GM12878 (cell line): Measurements from ENCODE around the gene STAC2. TPM values are rescaled to one million over a fixed set of nuclear protein-coding genes. Genes with fewer than 3 reads are reported as not detected.
"Not testable (repeated sequence)": the region's sequence is repeated elsewhere in the genome, so short reads cannot be mapped to it uniquely, and the experiment has no call there.

ENCODE experiments used
- ATAC-seq: fragments of 200-7000 bp; cut with Tn5 transposase; 3 replicates; pipeline ENCODE4 v1.9.1; 2020; ENCODE audit warnings: mild to moderate bottlenecking, moderate library complexity
- BruUV-seq: library from RNA; stranded (reverse); fragments of 400-500 nt; replicated peaks from 2 replicates; lab custom pipeline; 2021; lab: Mats Ljungman, UMichigan
- CTCF ChIA-PET: fragments of 300-600 bp; sonication (Branson Sonifier 250); formaldehyde crosslinking; extraction: SDS; loops from one replicate; lab custom pipeline; 2021; ENCODE audit warnings: inconsistent platforms; lab: Yijun Ruan, JAX
- POLR2A ChIA-PET: fragments of 350-600 bp; formaldehyde crosslinking; extraction: SDS; loops from one replicate; lab custom pipeline; 2021; ENCODE audit warnings: inconsistent platforms; lab: Charles Lee
- RAD21 ChIA-PET: fragments of 300-600 bp; sonication (Branson Sonifier 250); formaldehyde crosslinking; loops from one replicate; lab custom pipeline; 2023; ENCODE audit warnings: antibody characterized with exemption; ENCODE audit not compliant: unreplicated experiment; lab: Charles Lee
- SMC1A ChIA-PET: fragments of 300-600 bp; sonication (Branson Sonifier 250); formaldehyde crosslinking; loops from one replicate; lab custom pipeline; 2023; ENCODE audit not compliant: unreplicated experiment, uncharacterized antibody; lab: Charles Lee
- DNase-seq: peaks from one replicate; pipeline ENCODE4 v3.0.0-alpha.2; 2011; ENCODE audit warnings: low read depth, low spot score
- FAIRE-seq: peaks from 3 replicates; lab custom pipeline; 2011; peaks lifted over from hg19 to GRCh38; lab: Jason Lieb, UNC
- H2AFZ ChIP-seq: 2 replicates; pipeline ENCODE4 v1.6.0; 2011; ENCODE audit warnings: low read depth, low read length, control low read depth; ENCODE audit not compliant: control insufficient read depth
- H3K27ac ChIP-seq: 2 replicates; pipeline ENCODE4 v1.5.1; 2011; ENCODE audit warnings: control low read depth; ENCODE audit not compliant: control insufficient read depth, insufficient read depth
- H3K27me3 ChIP-seq, 2 experiments: replicated peaks in 1 of 2; 2 replicates each; pipeline versions ENCODE4 v1.6.0 to v1.6.1; 2011; ENCODE audit warnings: low read length in 1 of 2; ENCODE audit not compliant: control insufficient read depth in 2 of 2, insufficient read depth in 2 of 2
- H3K36me3 ChIP-seq, 2 experiments: 2 replicates each; pipeline ENCODE4 v1.5.1; 2011; ENCODE audit warnings: low read length in 1 of 2; ENCODE audit not compliant: control insufficient read depth in 2 of 2, insufficient read depth in 2 of 2
- H3K4me1 ChIP-seq: 2 replicates; pipeline ENCODE4 v1.6.1; 2011; ENCODE audit warnings: mild to moderate bottlenecking, low read length, moderate library complexity, mixed read lengths; ENCODE audit not compliant: control insufficient read depth, insufficient read depth
- H3K4me2 ChIP-seq: 2 replicates; pipeline ENCODE4 v1.6.0; 2011; ENCODE audit warnings: control low read depth; ENCODE audit not compliant: control insufficient read depth, insufficient read depth
- H3K4me3 ChIP-seq: fragments of 200-600 bp; sonication (generic); 2 replicates; pipeline ENCODE4 v1.5.1; 2016
- H3K79me2 ChIP-seq: 2 replicates; pipeline ENCODE4 v1.6.0; 2011; ENCODE audit warnings: low read length; ENCODE audit not compliant: control insufficient read depth, insufficient read depth
- H3K9ac ChIP-seq: 2 replicates; pipeline ENCODE4 v1.8.0; 2011; ENCODE audit warnings: low read length, control low read depth, mixed read lengths; ENCODE audit not compliant: control insufficient read depth, insufficient read depth
- H3K9me3 ChIP-seq: replicated peaks from 3 replicates; pipeline ENCODE4 v1.5.1; 2011; ENCODE audit warnings: mild to moderate bottlenecking, low read length; ENCODE audit not compliant: control insufficient read depth, insufficient read depth
- H4K20me1 ChIP-seq: 2 replicates; pipeline ENCODE4 v1.6.0; 2011; ENCODE audit not compliant: control insufficient read depth, insufficient read depth
- BCL11A ChIP-seq: IDR thresholded peaks from 2 replicates; pipeline ENCODE4 v1.6.1; 2011; ENCODE audit warnings: low read depth, low read length
- CREB1 ChIP-seq: IDR thresholded peaks from 2 replicates; pipeline ENCODE4 v1.6.1; 2012; ENCODE audit warnings: low read depth, mild to moderate bottlenecking, inconsistent platforms
- HDAC2 ChIP-seq: fragments of 200-600 bp; sonication (generic); IDR thresholded peaks from 2 replicates; pipeline ENCODE4 v1.6.1; 2017
- KLF5 ChIP-seq: fragments of 450-650 bp; IDR thresholded peaks from 2 replicates; pipeline ENCODE4 v1.6.1; 2014; ENCODE audit warnings: mild to moderate bottlenecking; ENCODE audit not compliant: partially characterized antibody
- MTA2 ChIP-seq: fragments of 450-650 bp; IDR thresholded peaks from 2 replicates; pipeline ENCODE4 v1.6.1; 2016; ENCODE audit warnings: low read depth, mild to moderate bottlenecking, moderate library complexity
- NRF1 ChIP-seq: conservative IDR thresholded peaks from 2 replicates; pipeline ENCODE4 v1.6.1; 2011; ENCODE audit warnings: mild to moderate bottlenecking, low read depth, low read length, improper control_type of control experiment
- PAX8 ChIP-seq: fragments of 450-650 bp; IDR thresholded peaks from 2 replicates; pipeline ENCODE4 v1.6.1; 2017; ENCODE audit warnings: mild to moderate bottlenecking, moderate library complexity
- PKNOX1 ChIP-seq: fragments of 450-650 bp; IDR thresholded peaks from 2 replicates; pipeline ENCODE4 v1.6.1; 2016; ENCODE audit warnings: mild to moderate bottlenecking
- PML ChIP-seq: IDR thresholded peaks from 2 replicates; pipeline ENCODE4 v1.6.1; 2012; ENCODE audit warnings: low read length, inconsistent platforms
- POLR2AphosphoS5 ChIP-seq: IDR thresholded peaks from 2 replicates; pipeline ENCODE4 v1.6.1; 2011; ENCODE audit warnings: mild to moderate bottlenecking, low read length, inconsistent platforms
- RBBP5 ChIP-seq: fragments of 200-600 bp; sonication (generic); conservative IDR thresholded peaks from 2 replicates; pipeline ENCODE4 v1.6.1; 2016
- RCOR1 ChIP-seq: conservative IDR thresholded peaks from 2 replicates; pipeline ENCODE4 v1.6.1; 2012; ENCODE audit warnings: low read depth, low read length, improper control_type of control experiment
- SIX5 ChIP-seq: IDR thresholded peaks from 2 replicates; pipeline ENCODE4 v1.6.1; 2011; ENCODE audit warnings: mild to moderate bottlenecking, low read depth, low read length, moderate library complexity; ENCODE audit not compliant: severe bottlenecking
- SREBF1 ChIP-seq: IDR thresholded peaks from 2 replicates; pipeline ENCODE4 v1.6.1; 2012; ENCODE audit warnings: mild to moderate bottlenecking, low read length
- ZNF384 ChIP-seq: IDR thresholded peaks from 2 replicates; pipeline ENCODE4 v1.6.1; 2012; ENCODE audit warnings: low read depth, mild to moderate bottlenecking, low read length, improper control_type of control experiment, borderline replicate concordance
- ZNF622 ChIP-seq: fragments of 450-650 bp; IDR thresholded peaks from 2 replicates; pipeline ENCODE4 v1.6.1; 2017; ENCODE audit warnings: mild to moderate bottlenecking, inconsistent platforms
- WGBS: methylation state at CpG from one replicate; pipeline ENCODE4 v1.1.6; 2016; ENCODE audit warnings: low lambda C conversion rate; ENCODE audit not compliant: insufficient replicate concordance, insufficient coverage; ENCODE audit errors: missing lambda C conversion rate; 5-methylcytosine and 5-hydroxymethylcytosine counted together
- in situ Hi-C: fragments of 300-500 bp; cut with MboI; formaldehyde crosslinking; loops from 9 replicates; pipeline ENCODE4 v1.14.3; 2018; ENCODE audit warnings: mixed read lengths
- intact Hi-C: fragments of 100-400 bp; cut with micrococcal nuclease; formaldehyde crosslinking; loops from one replicate; pipeline ENCODE4 v1.14.2; 2022; ENCODE audit not compliant: unreplicated experiment
- polyA plus RNA-seq, 11 experiments: library from polyadenylated mRNA; depleted of rRNA in 4 of 11; unstranded in 6 of 11; stranded (reverse) in 5 of 11; fragments of >200 nt; fragmentation: Nextera tagmentation in 4 of 11; fragmentation: Illumina TruSeq in 1 of 11; extraction: Ambion mirVana in 4 of 11; extraction: Trizol in 1 of 11; gene quantifications; 1 replicate in 1 of 11; 2 replicates in 10 of 11; pipeline versions ENCODE4 v1.2.1 to v1.2.3, GENCODE V29; 2011 to 2016; ENCODE audit warnings: inconsistent platforms in 2 of 11, missing spikeins in 2 of 11, low read depth in 1 of 11
- total RNA-seq, 4 experiments: library from RNA; depleted of rRNA in 3 of 4; stranded (reverse); fragments of >200 nt in 3 of 4; fragmentation: Illumina TruSeq in 1 of 4; extraction: Trizol in 1 of 4; gene quantifications; 2 replicates each; pipeline versions ENCODE4 v1.2.1 to v1.2.3, GENCODE V29; 2013 to 2021
- TF ChIP-seq, protein P1 (sequence below): IDR thresholded peaks from 2 replicates; pipeline ENCODE4 v1.6.1; 2012; ENCODE audit warnings: low read depth, low read length, improper control_type of control experiment

STAC2 gene
- total and polyA plus RNA-seq, 10 of the 15 experiments (the other 5 are each of a cell fraction or from before 2014, with no cell fraction given): 0.04 TPM; not detected in 9

DNA sequence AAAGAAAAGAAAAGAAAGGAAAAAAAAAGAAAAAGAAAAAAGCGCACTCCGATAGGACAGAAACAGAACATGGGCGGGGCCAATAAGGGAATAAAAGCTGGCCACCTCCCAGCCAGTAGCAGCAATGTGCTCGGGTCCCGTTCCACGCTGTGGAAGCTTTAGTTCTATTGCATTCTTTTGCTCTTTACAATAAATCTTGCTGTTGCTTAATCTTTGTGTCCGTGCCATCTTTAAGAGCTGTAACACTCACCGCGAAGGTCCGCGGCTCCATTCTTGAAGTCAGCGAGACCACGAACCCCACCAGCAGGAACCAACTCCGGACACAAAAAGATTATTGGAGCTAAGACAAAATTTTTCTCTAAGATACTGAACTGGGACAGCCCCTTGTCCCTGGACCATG lies 56.6 kb downstream of the STAC2 start:
- Histone ChIP-seq H4K20me1 (no peaks in the 10 kb centered on the region), H3K27ac (no peak overlapping the region)
- POLR2A ChIA-PET: interaction anchor here (0.6 to 0.7 kb wide), 3 partner anchors 104 to 179 kb away, joined by 3 to 7 read pairs (median 4); no protein-coding TSS in a partner anchor

GRCh38 chr17:39168503-39168902 lies 57.2 kb downstream of the STAC2 start:
- H2AFZ ChIP-seq, H3K36me3 ChIP-seq, RAD21 ChIA-PET, DNase-seq, FAIRE-seq, in situ Hi-C loops, H3K27me3 ChIP-seq, H3K27ac ChIP-seq, H3K4me2 ChIP-seq, H3K9ac ChIP-seq, intact Hi-C loops, H3K79me2 ChIP-seq, H3K4me3 ChIP-seq, H3K9me3 ChIP-seq, BruUV-seq, ATAC-seq, H3K4me1 ChIP-seq, H4K20me1 ChIP-seq: not testable (repeated sequence)
- 70% methylated on average over 10 of the region's 10 CpGs for WGBS
- POLR2A ChIA-PET: interaction anchor here (0.7 kb wide), 1 partner anchor 440 kb away, joined by 3 read pairs; no protein-coding TSS in a partner anchor
- SMC1A ChIA-PET: interaction anchor here (1.0 to 7.6 kb wide), 2 partner anchors 15 to 35 kb away, joined by 3 to 47 read pairs; partner anchors contain the start of gene PLXDC1
- CTCF ChIA-PET: interaction anchor here (1.6 to 1.8 kb wide), 2 partner anchors 64 to 185 kb away, joined by 4 to 10 read pairs; no protein-coding TSS in a partner anchor

More for the DNA sequence above, 56.6 kb downstream of the STAC2 start:
- H3K9me3 ChIP-seq: no peaks in the 10 kb centered on the region
- CTCF ChIA-PET: interaction anchor here (1.8 to 1.9 kb wide), 2 partner anchors 62 to 186 kb away, joined by 4 to 10 read pairs; no protein-coding TSS in a partner anchor
- BruUV-seq: no TSS peak
- intact Hi-C loops: no loop called here
- peaks cover 9% of the 10 kb centered on the region for H3K4me1 ChIP-seq
- DNase-seq (no peak), FAIRE-seq (no peak), ATAC-seq (no peak)
- H2AFZ ChIP-seq: no peak overlapping the region
- WGBS: 81% methylated on average over 14 of the region's 14 CpGs
- RAD21 ChIA-PET: interaction anchor here (0.9 to 1.8 kb wide), 2 partner anchors 16 to 67 kb away, joined by 3 to 8 read pairs; no protein-coding TSS in a partner anchor
- no peak overlapping the region for H3K4me2 ChIP-seq
- in situ Hi-C loops: no loop called here
- peaks cover 0 to 2% of the 10 kb centered on the region in 2 experiments; a peak in 2 of 4 replicates for H3K27me3 ChIP-seq
- no peaks in the 10 kb centered on the region for H3K36me3 ChIP-seq
- TF ChIP-seq RBBP5: no peak
- TF ChIP-seq, protein P1, sequence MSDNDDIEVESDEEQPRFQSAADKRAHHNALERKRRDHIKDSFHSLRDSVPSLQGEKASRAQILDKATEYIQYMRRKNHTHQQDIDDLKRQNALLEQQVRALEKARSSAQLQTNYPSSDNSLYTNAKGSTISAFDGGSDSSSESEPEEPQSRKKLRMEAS: no peak
- no peak for TF ChIP-seq MTA2
- TF ChIP-seq RCOR1: no peak
- no peak for TF ChIP-seq BCL11A
- no peak for TF ChIP-seq CREB1
- TF ChIP-seq ZNF622: no peak
- no peak for TF ChIP-seq NRF1
- TF ChIP-seq HDAC2: no peak
- no peak for TF ChIP-seq KLF5
- TF ChIP-seq PML: no peak
- no peak for TF ChIP-seq POLR2AphosphoS5
- no peak for TF ChIP-seq SIX5
- TF ChIP-seq PKNOX1: no peak
- no peak for TF ChIP-seq ZNF384
- TF ChIP-seq SREBF1: no peak
- no peak for TF ChIP-seq PAX8
- SMC1A ChIA-PET: no interaction called here
- no peaks in the 10 kb centered on the region for H3K79me2 ChIP-seq
- H3K9ac ChIP-seq: no peak overlapping the region
- no peak overlapping the region for H3K4me3 ChIP-seq
